Cardiac septum (tissue), 1 donor: ENCODE results near the gene CAPRIN2. TPM values are rescaled to one million over a fixed set of nuclear protein-coding genes. Genes with fewer than 3 reads are reported as not detected.

ENCODE experiments used
- total RNA-seq: library from RNA; stranded (reverse); fragmentation: NEBNext Ultra II Directional; extraction: Animal tissue kit (Norgen Biotek cat#: 25700); gene quantifications from one replicate; pipeline ENCODE4 v1.2.1, GENCODE V29; 2021
- donor health status: DM: no; HTN: no; CAD: no.

CAPRIN2 gene
- total RNA-seq, 1 donor from 2014 or later, result 29.0 TPM

Other genes starting within 250 kb of the CAPRIN2 start
- gene IPO8, start 59.1 kb downstream of the CAPRIN2 start, total RNA-seq, result 24.3 TPM
- gene TSPAN11, start 171.8 kb upstream of the CAPRIN2 start, total RNA-seq, result 1.9 TPM